Astrocyte (in vitro differentiated cells and primary cell): Measurements from ENCODE around the gene LSM14A. TPM values are rescaled to one million over a fixed set of nuclear protein-coding genes. Genes with fewer than 3 reads are reported as not detected.
"Not testable (repeated sequence)": the region's sequence is repeated elsewhere in the genome, so short reads cannot be mapped to it uniquely, and the experiment has no call there.

Experiments used
- DNase-seq: peaks from one replicate; pipeline ENCODE4 v3.0.0-alpha.2; 2010; ENCODE audit warnings: low read depth
- FAIRE-seq: peaks from 2 replicates; lab custom pipeline; 2011; peaks lifted over from hg19 to GRCh38; lab: Jason Lieb, UNC
- H2AFZ ChIP-seq: 2 replicates; pipeline ENCODE4 v1.6.0; 2012; ENCODE audit warnings: low read depth, low read length, inconsistent platforms
- H3K27ac ChIP-seq: 2 replicates; pipeline ENCODE4 v1.5.1; 2011; ENCODE audit warnings: low read depth, low read length, inconsistent platforms
- H3K27me3 ChIP-seq: 2 replicates; pipeline ENCODE4 v1.6.0; 2011; ENCODE audit warnings: low read length, inconsistent platforms; ENCODE audit not compliant: insufficient read depth
- H3K36me3 ChIP-seq: 2 replicates; pipeline ENCODE4 v1.5.1; 2011; ENCODE audit warnings: low read length, inconsistent platforms; ENCODE audit not compliant: insufficient read depth
- H3K4me1 ChIP-seq: 2 replicates; pipeline ENCODE4 v1.5.1; 2011; ENCODE audit warnings: low read length, inconsistent platforms; ENCODE audit not compliant: insufficient read depth
- H3K4me2 ChIP-seq: 2 replicates; pipeline ENCODE4 v1.6.0; 2012; ENCODE audit warnings: low read length, inconsistent platforms
- H3K4me3 ChIP-seq: 2 replicates; pipeline ENCODE4 v1.5.1; 2011; ENCODE audit warnings: low read depth, mild to moderate bottlenecking, low read length, inconsistent platforms; ENCODE audit not compliant: insufficient read depth
- H3K79me2 ChIP-seq: 2 replicates; pipeline ENCODE4 v1.6.0; 2012; ENCODE audit warnings: mild to moderate bottlenecking, low read length, inconsistent platforms; ENCODE audit not compliant: insufficient read depth
- H3K9ac ChIP-seq: 2 replicates; pipeline ENCODE4 v1.6.0; 2012; ENCODE audit warnings: mild to moderate bottlenecking, low read length, inconsistent platforms
- H3K9me3 ChIP-seq: 2 replicates; pipeline ENCODE4 v1.5.1; 2012; ENCODE audit warnings: low read depth, mild to moderate bottlenecking, low read length, inconsistent platforms; ENCODE audit not compliant: insufficient read depth
- H4K20me1 ChIP-seq: 2 replicates; pipeline ENCODE4 v1.6.0; 2012; ENCODE audit warnings: low read length, inconsistent platforms; ENCODE audit not compliant: insufficient read depth
- H3K27ac Mint-ChIP-seq: one replicate; pipeline ENCODE4 v1.8.0; 2021; ENCODE audit warnings: mild to moderate bottlenecking, mixed read lengths; ENCODE audit not compliant: unreplicated experiment
- H3K27me3 Mint-ChIP-seq: one replicate; pipeline ENCODE4 v1.8.0; 2021; ENCODE audit warnings: low read depth, mixed read lengths; ENCODE audit not compliant: unreplicated experiment
- H3K36me3 Mint-ChIP-seq: one replicate; pipeline ENCODE4 v1.8.0; 2021; ENCODE audit warnings: low read depth, mixed read lengths; ENCODE audit not compliant: unreplicated experiment
- H3K4me1 Mint-ChIP-seq: one replicate; pipeline ENCODE4 v1.8.0; 2021; ENCODE audit warnings: low read depth, mixed read lengths; ENCODE audit not compliant: unreplicated experiment
- H3K4me3 Mint-ChIP-seq: one replicate; pipeline ENCODE4 v1.8.0; 2021; ENCODE audit warnings: mild to moderate bottlenecking, moderate library complexity, mixed read lengths; ENCODE audit not compliant: unreplicated experiment
- H3K9me3 Mint-ChIP-seq: one replicate; pipeline ENCODE4 v1.8.0; 2021; ENCODE audit warnings: mild to moderate bottlenecking, mixed read lengths; ENCODE audit not compliant: unreplicated experiment
- CTCF ChIP-seq: IDR thresholded peaks from 2 replicates; pipeline ENCODE4 v1.5.1; 2011; ENCODE audit warnings: low read depth, mild to moderate bottlenecking, inconsistent platforms, low read length, moderate library complexity; ENCODE audit not compliant: insufficient read depth
- EZH2 ChIP-seq: IDR thresholded peaks from 2 replicates; pipeline ENCODE4 v1.6.1; 2012; ENCODE audit warnings: mild to moderate bottlenecking, low read length, inconsistent platforms; ENCODE audit not compliant: insufficient read depth
- total RNA-seq: library from RNA; stranded (reverse); gene quantifications from 2 replicates; pipeline ENCODE4 v1.2.1, GENCODE V29; 2021

LSM14A gene
- total RNA-seq, 1 donor from 2014 or later, result 88.4 TPM

- H3K27ac Mint-ChIP-seq, result no peak overlapping the region
- FAIRE-seq, result no peak
- Histone ChIP-seq H3K27ac (no peak overlapping the region), H3K9me3 (no peaks in the 10 kb centered on the region), H3K36me3 (peaks cover 27% of the 10 kb centered on the region), H4K20me1 (peaks cover 74% of the 10 kb centered on the region), H3K27me3 (no peaks in the 10 kb centered on the region), H3K4me2 (no peak overlapping the region), H3K4me3 (no peak overlapping the region), H3K79me2 (peaks cover 76% of the 10 kb centered on the region), H3K4me1 (peaks cover 5% of the 10 kb centered on the region), H2AFZ (no peak overlapping the region), H3K9ac (no peak overlapping the region)
- no peaks in the 10 kb centered on the region for H3K9me3 Mint-ChIP-seq
- no peak for TF ChIP-seq EZH2
- no peak for TF ChIP-seq CTCF
- peaks cover 17% of the 10 kb centered on the region for H3K4me1 Mint-ChIP-seq
- H3K27me3 Mint-ChIP-seq, result no peaks in the 10 kb centered on the region
- H3K4me3 Mint-ChIP-seq, result no peak overlapping the region
- DNase-seq, result no peak
- peaks cover 4% of the 10 kb centered on the region for H3K36me3 Mint-ChIP-seq
Measured at GRCh38 chr19:34193439-34193838, 21.1 kb downstream of the LSM14A start.

GRCh38 chr19:34193876-34194275 lies 21.6 kb downstream of the LSM14A start:
- FAIRE-seq, result no peak
- no peak overlapping the region for H3K27ac Mint-ChIP-seq
- TF ChIP-seq CTCF (no peak), EZH2 (no peak)
- Histone ChIP-seq H3K36me3 (peaks cover 28% of the 10 kb centered on the region), H3K27ac (no peak overlapping the region), H3K4me1 (peaks cover 5% of the 10 kb centered on the region), H2AFZ (no peak overlapping the region), H3K9me3 (no peaks in the 10 kb centered on the region), H3K4me2 (no peak overlapping the region), H3K4me3 (no peak overlapping the region), H4K20me1 (peaks cover 70% of the 10 kb centered on the region), H3K79me2 (peaks cover 73% of the 10 kb centered on the region), H3K27me3 (no peaks in the 10 kb centered on the region), H3K9ac (no peak overlapping the region)
- no peaks in the 10 kb centered on the region for H3K9me3 Mint-ChIP-seq
- peaks cover 17% of the 10 kb centered on the region for H3K4me1 Mint-ChIP-seq
- H3K27me3 Mint-ChIP-seq, result no peaks in the 10 kb centered on the region
- H3K4me3 Mint-ChIP-seq, result no peak overlapping the region
- DNase-seq, result no peak
- peaks cover 6% of the 10 kb centered on the region for H3K36me3 Mint-ChIP-seq

DNA sequence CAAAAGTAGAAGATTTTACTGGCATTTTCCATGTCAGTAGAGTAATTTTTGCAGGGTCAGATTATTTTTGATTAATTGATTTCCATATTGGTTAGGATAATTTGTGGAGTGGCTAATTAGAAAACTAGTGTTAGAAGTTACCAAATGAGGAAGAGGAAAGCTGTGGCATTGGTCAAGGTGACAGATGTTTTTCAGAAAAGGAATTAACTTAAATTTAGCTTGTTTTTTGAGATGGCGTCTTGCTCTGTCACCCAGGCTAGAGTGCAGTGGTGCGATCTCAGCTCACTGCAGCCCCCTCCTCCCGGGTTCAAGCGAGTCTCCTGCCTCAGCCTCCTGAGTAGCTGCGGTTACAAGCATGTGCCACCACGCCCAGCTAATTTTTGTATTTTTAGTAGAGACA lies 28.8 kb downstream of the LSM14A start:
- no peak overlapping the region for H3K27ac ChIP-seq
- H3K4me1 ChIP-seq, result no peaks in the 10 kb centered on the region
- no peaks in the 10 kb centered on the region for H3K9me3 ChIP-seq
- Mint-ChIP-seq H3K4me1 (peaks cover 5% of the 10 kb centered on the region), H3K9me3 (no peaks in the 10 kb centered on the region), H3K27ac (no peak overlapping the region), H3K36me3 (peaks cover 9% of the 10 kb centered on the region), H3K27me3 (no peaks in the 10 kb centered on the region), H3K4me3 (no peak overlapping the region)
- H3K79me2 ChIP-seq, result peaks cover 36% of the 10 kb centered on the region
- FAIRE-seq (no peak), DNase-seq (no peak)
- H3K27me3 ChIP-seq, result no peaks in the 10 kb centered on the region
- H2AFZ ChIP-seq, result no peak overlapping the region
- no peak overlapping the region for H3K4me3 ChIP-seq
- no peak for TF ChIP-seq CTCF
- no peak for TF ChIP-seq EZH2
- peaks cover 50% of the 10 kb centered on the region for H4K20me1 ChIP-seq
- H3K36me3 ChIP-seq, result peaks cover 16% of the 10 kb centered on the region
- H3K4me2 ChIP-seq, result no peak overlapping the region
- no peak overlapping the region for H3K9ac ChIP-seq

- H3K27ac ChIP-seq, H3K9me3 Mint-ChIP-seq, H3K27me3 ChIP-seq, H3K4me1 Mint-ChIP-seq, DNase-seq, H2AFZ ChIP-seq, H3K9me3 ChIP-seq, H3K9ac ChIP-seq, FAIRE-seq, H3K4me2 ChIP-seq, H3K4me1 ChIP-seq, H3K4me3 Mint-ChIP-seq, H3K27me3 Mint-ChIP-seq, H3K27ac Mint-ChIP-seq, H3K4me3 ChIP-seq: not testable (repeated sequence)
- peaks cover 47% of the 10 kb centered on the region for H4K20me1 ChIP-seq
- H3K36me3 ChIP-seq, result peaks cover 16% of the 10 kb centered on the region
- peaks cover 24% of the 10 kb centered on the region for H3K79me2 ChIP-seq
- peaks cover 12% of the 10 kb centered on the region for H3K36me3 Mint-ChIP-seq
Measured at GRCh38 chr19:34205324-34205723, 33.0 kb downstream of the LSM14A start.
